C4-2B (cell line): ENCODE measurements around the gene CCDC201.
"Not testable (repeated sequence)": the region's sequence is repeated elsewhere in the genome, so short reads cannot be mapped to it uniquely, and the experiment has no call there.

Experiments
- ZFX ChIP-seq: fragments of 450-650 bp; IDR thresholded peaks from 2 replicates; pipeline ENCODE4 v1.6.1; 2017
- TF ChIP-seq, protein P1 (sequence below): fragments of 450-650 bp; conservative IDR thresholded peaks from 2 replicates; pipeline ENCODE4 v1.5.1; 2017; ENCODE audit warnings: mild to moderate bottlenecking

DNA sequence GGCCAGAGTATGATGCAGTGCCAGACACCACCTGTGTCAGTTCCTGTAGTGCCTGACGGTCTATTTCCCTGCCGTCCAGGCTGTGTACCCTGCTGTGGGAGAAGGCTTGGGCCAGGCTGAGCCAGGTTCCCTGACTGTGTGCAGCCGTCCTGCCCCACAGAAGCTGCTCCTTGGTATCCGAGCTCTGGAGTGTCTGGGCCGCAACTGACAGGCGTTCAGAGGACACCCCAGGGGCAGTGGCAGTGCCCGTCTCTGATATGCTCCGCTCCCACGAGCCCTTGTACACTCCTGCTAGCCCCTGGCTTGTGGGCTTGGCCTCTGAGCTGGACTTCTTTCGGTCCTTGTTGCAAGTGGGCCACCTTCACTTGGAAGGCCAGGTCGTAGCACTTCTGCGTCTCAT, 55.0 kb downstream of the CCDC201 start:
- TF ChIP-seq, protein P1, sequence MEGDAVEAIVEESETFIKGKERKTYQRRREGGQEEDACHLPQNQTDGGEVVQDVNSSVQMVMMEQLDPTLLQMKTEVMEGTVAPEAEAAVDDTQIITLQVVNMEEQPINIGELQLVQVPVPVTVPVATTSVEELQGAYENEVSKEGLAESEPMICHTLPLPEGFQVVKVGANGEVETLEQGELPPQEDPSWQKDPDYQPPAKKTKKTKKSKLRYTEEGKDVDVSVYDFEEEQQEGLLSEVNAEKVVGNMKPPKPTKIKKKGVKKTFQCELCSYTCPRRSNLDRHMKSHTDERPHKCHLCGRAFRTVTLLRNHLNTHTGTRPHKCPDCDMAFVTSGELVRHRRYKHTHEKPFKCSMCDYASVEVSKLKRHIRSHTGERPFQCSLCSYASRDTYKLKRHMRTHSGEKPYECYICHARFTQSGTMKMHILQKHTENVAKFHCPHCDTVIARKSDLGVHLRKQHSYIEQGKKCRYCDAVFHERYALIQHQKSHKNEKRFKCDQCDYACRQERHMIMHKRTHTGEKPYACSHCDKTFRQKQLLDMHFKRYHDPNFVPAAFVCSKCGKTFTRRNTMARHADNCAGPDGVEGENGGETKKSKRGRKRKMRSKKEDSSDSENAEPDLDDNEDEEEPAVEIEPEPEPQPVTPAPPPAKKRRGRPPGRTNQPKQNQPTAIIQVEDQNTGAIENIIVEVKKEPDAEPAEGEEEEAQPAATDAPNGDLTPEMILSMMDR: not testable (repeated sequence)
- not testable (repeated sequence) for TF ChIP-seq ZFX
